ENCODE data around the gene DCUN1D4.

Gene DCUN1D4

GRCh38 chr4:51842554-51843308, at the start of gene DCUN1D4:
Gene DCUN1D4, plus strand, starts transcription at chr4:51843153. Its CDS starts 90 bp downstream, at chr4:51843243.
- peak; percentile 100 for DNase-seq

GRCh38 chr4:51820443-51821234, 22.3 kb upstream of the DCUN1D4 start:
- DNase-seq = no peak

GRCh38 chr4:51825341-51825740, 17.6 kb upstream of the DCUN1D4 start:
- DNase-seq = no peak

GRCh38 chr4:51830156-51830720, 12.7 kb upstream of the DCUN1D4 start:
- no peak for DNase-seq

GRCh38 chr4:51831133-51831532, 11.8 kb upstream of the DCUN1D4 start:
- peak; percentile 54 for DNase-seq

GRCh38 chr4:51833236-51833635, 9.7 kb upstream of the DCUN1D4 start:
- no peak for DNase-seq

- no peak for DNase-seq
Measured at GRCh38 chr4:51835079-51835478, 7.9 kb upstream of the DCUN1D4 start.

GRCh38 chr4:51835855-51836254, 7.1 kb upstream of the DCUN1D4 start:
- no peak for DNase-seq

GRCh38 chr4:51836549-51836948, 6.4 kb upstream of the DCUN1D4 start:
- peak; percentile 34 for DNase-seq

GRCh38 chr4:51840781-51841180, 2.2 kb upstream of the DCUN1D4 start:
- DNase-seq = no peak

- DNase-seq = no peak
Measured at GRCh38 chr4:51842167-51842553, 793 bp upstream of the DCUN1D4 start.

- peak; percentile 44 for DNase-seq
Measured at GRCh38 chr4:51843309-51844152, 578 bp downstream of the DCUN1D4 start.

GRCh38 chr4:51844153-51845054, 1.5 kb downstream of the DCUN1D4 start:
- peak; percentile 91 for DNase-seq

GRCh38 chr4:51845055-51845426, 2.1 kb downstream of the DCUN1D4 start:
- no peak for DNase-seq

- peak; percentile 61 for DNase-seq
Measured at GRCh38 chr4:51845711-51846110, 2.8 kb downstream of the DCUN1D4 start.

- no peak for DNase-seq
Measured at GRCh38 chr4:51849430-51849829, 6.5 kb downstream of the DCUN1D4 start.

- no peak for DNase-seq
Measured at GRCh38 chr4:51850294-51850693, 7.3 kb downstream of the DCUN1D4 start.

- no peak for DNase-seq
Measured at GRCh38 chr4:51851090-51851936, 8.4 kb downstream of the DCUN1D4 start.

- no peak for DNase-seq
Measured at GRCh38 chr4:51851937-51852290, 9.0 kb downstream of the DCUN1D4 start.

GRCh38 chr4:51853027-51853682, 10.2 kb downstream of the DCUN1D4 start:
- DNase-seq = no peak

Measured in fibroblast of upper back skin (primary cell).